ENCODE results near the gene KDM5B.

DNA sequence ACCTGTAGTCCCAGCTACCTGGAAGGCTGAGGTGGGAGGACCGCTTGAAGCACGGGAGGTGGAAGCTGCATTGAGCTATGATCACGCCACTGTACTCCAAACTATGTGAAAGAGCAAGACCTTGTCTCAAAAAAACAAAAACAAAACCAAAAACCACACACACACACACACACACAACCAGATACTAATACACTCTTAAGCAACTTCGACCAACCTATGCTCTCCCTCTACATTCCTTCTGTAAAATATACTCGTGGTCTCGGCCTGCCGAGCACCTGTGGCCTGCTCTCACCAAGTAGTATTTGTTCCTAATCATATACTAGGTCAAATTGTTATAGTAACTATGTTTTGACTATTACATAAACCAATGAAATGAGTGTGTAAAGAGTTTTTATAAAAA lies 84.5 kb downstream of the KDM5B start:
- TF ChIP-seq, protein P1, sequence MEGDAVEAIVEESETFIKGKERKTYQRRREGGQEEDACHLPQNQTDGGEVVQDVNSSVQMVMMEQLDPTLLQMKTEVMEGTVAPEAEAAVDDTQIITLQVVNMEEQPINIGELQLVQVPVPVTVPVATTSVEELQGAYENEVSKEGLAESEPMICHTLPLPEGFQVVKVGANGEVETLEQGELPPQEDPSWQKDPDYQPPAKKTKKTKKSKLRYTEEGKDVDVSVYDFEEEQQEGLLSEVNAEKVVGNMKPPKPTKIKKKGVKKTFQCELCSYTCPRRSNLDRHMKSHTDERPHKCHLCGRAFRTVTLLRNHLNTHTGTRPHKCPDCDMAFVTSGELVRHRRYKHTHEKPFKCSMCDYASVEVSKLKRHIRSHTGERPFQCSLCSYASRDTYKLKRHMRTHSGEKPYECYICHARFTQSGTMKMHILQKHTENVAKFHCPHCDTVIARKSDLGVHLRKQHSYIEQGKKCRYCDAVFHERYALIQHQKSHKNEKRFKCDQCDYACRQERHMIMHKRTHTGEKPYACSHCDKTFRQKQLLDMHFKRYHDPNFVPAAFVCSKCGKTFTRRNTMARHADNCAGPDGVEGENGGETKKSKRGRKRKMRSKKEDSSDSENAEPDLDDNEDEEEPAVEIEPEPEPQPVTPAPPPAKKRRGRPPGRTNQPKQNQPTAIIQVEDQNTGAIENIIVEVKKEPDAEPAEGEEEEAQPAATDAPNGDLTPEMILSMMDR (IDR thresholded peaks at IDR 0.05): no peak
- TF ChIP-seq POLR2A (IDR thresholded peaks at IDR 0.05): no peak
